ENCODE data around the gene GFPT1.

- TF ChIP-seq POLR2A (IDR thresholded peaks at IDR 0.05), result no peak
- TF ChIP-seq CTCF (IDR thresholded peaks at IDR 0.05), result no peak
- TF ChIP-seq POLR2AphosphoS5 (IDR thresholded peaks at IDR 0.05), result no peak
Measured at GRCh38 chr2:69322631-69323030, 64.4 kb downstream of the GFPT1 start.
